Heart right ventricle (tissue), 12 donors: ENCODE results near the gene CLRN2. TPM values are rescaled to one million over a fixed set of nuclear protein-coding genes. Genes with fewer than 3 reads are reported as not detected.

Experiments used
- polyA plus RNA-seq, 2 donors: library from polyadenylated mRNA; stranded (reverse); fragments of 200-250 nt; gene quantifications; one replicate each; pipeline ENCODE4 v1.2.3, GENCODE V29; 2013
- total RNA-seq, 10 donors: library from RNA; stranded (reverse); fragmentation: NEBNext Ultra II Directional in 3 of 10; extraction: Animal tissue kit (Norgen Biotek cat#: 25700) in 3 of 10; gene quantifications; one replicate each; pipeline versions ENCODE4 v1.2.1 to v1.2.4, GENCODE V29; 2021 to 2023
- donor health status: ischemic (EF 13 %, LVEDD 7.1; RV severe dilation, severe dysfunction).
- donor health status: healthy with polysubstance abuse.
- donor health status: DM: no; HTN: yes; CAD: no.
- donor health status: DM: no; HTN: no; CAD: no.
- donor health status: ischemic (EF 25% LVEDD 6.9; RV normal size, moderate dysfunction).
- donor health status: ischemic (EF 25% LVEDD 5.7; RV mildly dilated, moderate dysfunction).
- donor health status: healthy.
- donor health status: nonischemic (EF 11% LVEDD 7.7; RV severe dilation, severe dysfunction).
- donor health status: DM: yes; HTN: yes; CAD: no.
- donor health status: PGD.
- donor health status: ischemic (EF 29% LVEDD 5.4; RV normal size, mild dysfunction).
- donor health status: nonischemic (EF 23%, LVEDD 6.1; RV moderate dilation, normal function).

Gene CLRN2
- total and polyA plus RNA-seq, 12 donors, result not detected

Other genes with a start within 250 kb of the CLRN2 start
- gene QDPR, start 3.1 kb upstream of the CLRN2 start, total RNA-seq, result 10 to 100 TPM; 43.4 to 68.4 (median 58.4) TPM
- 10 to 100 TPM; 21.6 to 23.5 TPM for gene QDPR, start 3.1 kb upstream of the CLRN2 start, polyA plus RNA-seq
- gene LAP3, start 62.0 kb downstream of the CLRN2 start, total RNA-seq, result 100 to 1,000 TPM in 1 of 10 donors, 10 to 100 TPM in 9; 55.5 to 222 (median 65.4) TPM
- gene LAP3, start 62.0 kb downstream of the CLRN2 start, polyA plus RNA-seq, result 10 to 100 TPM; 21.9 to 58.0 TPM
- gene MED28, start 99.5 kb downstream of the CLRN2 start, total RNA-seq, result 10 to 100 TPM; 13.8 to 23.1 (median 17.4) TPM
- gene MED28, start 99.5 kb downstream of the CLRN2 start, polyA plus RNA-seq, result 1 to 10 TPM; 6.3 to 7.3 TPM